ENCODE data around the gene LRRC8E.
"Not testable (repeated sequence)": the region's sequence is repeated elsewhere in the genome, so short reads cannot be mapped to it uniquely, and the experiment has no call there.

Gene LRRC8E

GRCh38 chr19:7879111-7879807 lies 9.1 kb upstream of the LRRC8E start:
- in situ Hi-C loops (cut with HindIII; ENCODE audit: low sequenced_read_pairs): no loop called here

GRCh38 chr19:7879836-7880235 lies 8.5 kb upstream of the LRRC8E start:
- in situ Hi-C loops (cut with HindIII; ENCODE audit: low sequenced_read_pairs): no loop called here

DNA sequence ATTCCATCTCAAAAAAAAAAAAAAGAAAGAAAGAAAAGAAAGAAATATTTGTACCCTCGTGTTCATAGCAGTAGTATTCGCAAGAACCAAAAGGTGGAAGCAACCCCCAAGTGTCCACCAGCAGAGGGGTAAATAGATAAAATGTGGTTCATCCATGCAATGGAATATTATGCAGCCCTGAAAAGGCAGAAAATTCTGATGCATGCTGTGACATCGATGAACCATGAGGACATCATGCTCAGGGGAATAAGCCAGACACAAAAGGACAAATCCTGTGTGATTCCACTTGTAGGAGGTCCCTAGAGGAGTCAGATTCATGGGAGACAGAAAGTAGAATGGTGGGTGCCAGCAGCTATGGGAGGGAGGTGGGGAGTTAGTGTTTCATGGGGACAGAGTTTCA lies 6.4 kb upstream of the LRRC8E start:
- in situ Hi-C loops (cut with HindIII; ENCODE audit: low sequenced_read_pairs): no loop called here

- in situ Hi-C loops (cut with HindIII; ENCODE audit: low sequenced_read_pairs): no loop called here
Observed at GRCh38 chr19:7883105-7883504, 5.2 kb upstream of the LRRC8E start.

GRCh38 chr19:7883796-7884570 lies 4.3 kb upstream of the LRRC8E start:
- in situ Hi-C loops (cut with HindIII; ENCODE audit: low sequenced_read_pairs): no loop called here

DNA sequence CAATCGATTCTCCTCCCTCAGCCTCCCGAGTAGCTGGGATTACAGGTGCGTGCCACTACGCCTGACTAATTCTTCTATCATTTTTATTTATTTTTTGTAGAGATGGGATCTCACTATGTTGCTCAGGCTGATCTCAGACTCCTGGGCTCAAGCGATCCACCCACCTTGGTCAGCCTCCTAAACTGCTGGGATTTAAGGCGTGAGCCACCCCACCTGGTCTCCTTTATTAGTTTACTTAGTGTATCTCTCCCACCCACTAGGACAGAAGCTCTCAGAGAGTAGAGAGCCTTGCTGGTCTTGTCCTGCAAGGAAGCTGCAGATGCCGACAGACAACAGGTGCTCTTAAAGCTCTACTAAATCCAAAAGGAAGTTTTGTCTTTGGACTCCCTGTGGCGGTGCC lies 2.5 kb upstream of the LRRC8E start:
- in situ Hi-C loops (cut with HindIII; ENCODE audit: low sequenced_read_pairs): no loop called here

DNA sequence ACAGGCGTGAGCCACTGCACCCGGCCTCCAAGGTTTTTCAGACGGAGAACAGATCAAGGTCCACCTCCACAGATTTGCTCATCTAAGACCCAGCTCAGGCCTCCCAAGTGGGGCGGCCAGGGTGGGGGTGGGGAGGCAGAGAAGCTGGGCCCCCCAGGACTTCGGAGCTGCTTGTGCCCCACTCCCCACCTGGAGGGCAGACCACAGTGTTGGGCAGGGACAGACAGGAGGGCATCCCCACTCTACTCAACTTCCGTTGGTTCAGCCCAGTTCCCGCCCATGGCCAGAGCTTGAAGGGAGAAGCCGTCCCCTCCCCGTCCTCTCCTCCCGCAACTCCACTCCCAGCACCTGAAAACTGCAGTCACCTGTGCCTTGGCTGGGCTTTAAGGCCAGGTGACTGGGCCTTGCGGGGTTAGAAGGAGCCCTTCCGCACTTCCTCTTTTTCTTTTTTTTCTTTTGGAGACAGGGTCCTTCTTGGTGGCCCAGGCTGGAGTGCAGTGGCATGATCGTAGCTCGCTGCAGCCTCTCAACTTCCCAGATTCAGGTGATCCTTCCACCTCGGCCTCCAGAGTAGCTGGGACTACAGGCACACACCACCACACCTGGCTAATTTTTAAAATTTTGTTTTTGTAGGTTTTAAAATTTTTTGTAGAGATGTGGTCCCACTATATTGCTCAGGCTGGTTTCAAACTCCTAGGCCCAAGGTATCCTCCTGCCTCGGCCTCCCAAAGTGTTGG lies 734 bp upstream of the LRRC8E start:
- in situ Hi-C loops (cut with HindIII; ENCODE audit: low sequenced_read_pairs): no loop called here

- in situ Hi-C loops (cut with HindIII; ENCODE audit: low sequenced_read_pairs): no loop called here
Observed at GRCh38 chr19:7888826-7889217, 512 bp downstream of the LRRC8E start.

GRCh38 chr19:7893362-7894101 lies 5.2 kb downstream of the LRRC8E start:
- in situ Hi-C loops (cut with HindIII; ENCODE audit: low sequenced_read_pairs): not testable (repeated sequence)

GRCh38 chr19:7894612-7895309 lies 6.5 kb downstream of the LRRC8E start:
- in situ Hi-C loops (cut with HindIII; ENCODE audit: low sequenced_read_pairs): no loop called here

DNA sequence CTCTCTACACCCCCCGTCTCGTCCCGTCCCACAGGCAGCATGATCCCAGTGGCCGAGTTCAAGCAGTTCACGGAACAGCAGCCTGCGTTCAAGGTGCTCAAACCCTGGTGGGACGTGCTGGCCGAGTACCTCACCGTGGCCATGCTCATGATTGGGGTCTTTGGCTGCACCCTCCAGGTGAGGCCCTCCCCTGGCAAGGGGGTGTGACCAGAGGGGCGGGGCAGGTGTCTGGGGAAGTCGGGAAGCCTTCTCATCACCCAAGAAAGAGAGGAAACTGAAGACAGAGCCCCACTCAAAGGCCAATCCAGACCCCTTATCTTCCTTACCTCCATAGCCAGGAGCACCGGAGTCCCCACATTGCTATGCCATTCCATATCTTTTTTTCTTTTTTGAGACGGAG lies 7.3 kb downstream of the LRRC8E start:
- in situ Hi-C loops (cut with HindIII; ENCODE audit: low sequenced_read_pairs): no loop called here

- in situ Hi-C loops (cut with HindIII; ENCODE audit: low sequenced_read_pairs): no loop called here
Observed at GRCh38 chr19:7897292-7897691, 9.0 kb downstream of the LRRC8E start.

DNA sequence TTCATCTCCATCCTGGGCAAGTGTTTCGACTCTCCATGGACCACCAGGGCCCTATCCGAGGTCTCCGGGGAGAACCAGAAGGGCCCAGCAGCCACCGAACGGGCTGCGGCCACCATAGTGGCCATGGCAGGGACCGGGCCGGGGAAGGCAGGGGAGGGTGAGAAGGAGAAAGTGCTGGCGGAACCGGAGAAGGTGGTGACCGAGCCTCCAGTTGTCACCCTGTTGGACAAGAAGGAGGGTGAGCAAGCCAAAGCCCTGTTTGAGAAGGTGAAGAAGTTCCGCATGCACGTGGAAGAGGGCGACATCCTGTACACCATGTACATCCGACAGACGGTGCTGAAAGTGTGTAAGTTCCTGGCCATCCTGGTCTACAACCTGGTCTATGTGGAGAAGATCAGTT lies 10.7 kb downstream of the LRRC8E start:
- in situ Hi-C loops (cut with HindIII; ENCODE audit: low sequenced_read_pairs): no loop called here

GRCh38 chr19:7899751-7900378 lies 11.6 kb downstream of the LRRC8E start:
- in situ Hi-C loops (cut with HindIII; ENCODE audit: low sequenced_read_pairs): no loop called here

GRCh38 chr19:7900401-7900870 lies 12.1 kb downstream of the LRRC8E start:
- in situ Hi-C loops (cut with HindIII; ENCODE audit: low sequenced_read_pairs): no loop called here

GRCh38 chr19:7900931-7901330 lies 12.6 kb downstream of the LRRC8E start:
- in situ Hi-C loops (cut with HindIII; ENCODE audit: low sequenced_read_pairs): no loop called here

DNA sequence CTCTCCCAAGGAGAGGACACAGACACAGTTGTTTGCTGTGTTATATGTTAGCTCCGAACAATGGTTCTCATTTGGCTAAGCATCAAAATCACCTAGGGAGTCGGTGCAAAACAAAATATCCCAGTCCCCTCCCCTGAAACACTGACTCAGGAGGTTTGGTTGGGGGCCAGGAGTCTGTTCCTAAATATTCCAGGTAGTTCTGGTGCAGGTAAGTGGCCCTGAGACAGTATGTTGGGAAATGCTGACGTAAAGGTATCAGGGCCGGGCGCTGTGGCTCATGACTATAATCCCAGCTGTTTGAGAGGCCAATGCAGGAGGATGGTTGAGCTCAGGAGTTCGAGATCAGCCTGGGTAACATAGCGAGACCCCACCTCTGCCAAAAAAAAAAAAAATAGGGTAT lies 13.0 kb downstream of the LRRC8E start:
- in situ Hi-C loops (cut with HindIII; ENCODE audit: low sequenced_read_pairs): no loop called here

DNA sequence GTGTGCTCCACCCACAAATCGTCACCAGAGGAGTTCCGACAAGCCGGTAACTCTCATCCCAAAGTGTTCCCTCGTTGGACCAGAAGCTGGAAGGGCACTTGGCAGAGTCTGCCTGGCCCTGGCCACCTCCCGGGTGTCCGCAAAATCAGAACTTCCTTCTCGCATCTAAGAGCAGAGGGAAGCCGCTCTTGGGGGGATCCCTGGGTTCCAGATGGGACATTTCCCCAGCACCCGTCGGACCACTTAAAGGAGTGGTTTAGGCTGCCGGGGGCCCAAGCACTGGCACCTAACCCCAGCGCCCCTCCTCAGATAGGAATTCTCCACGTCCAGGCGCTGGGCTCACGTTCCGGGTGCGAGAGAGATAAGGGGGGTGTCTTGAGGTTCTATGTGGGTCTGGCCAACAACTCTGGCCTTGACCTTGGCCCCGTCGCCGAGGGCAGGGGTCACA lies 14.5 kb downstream of the LRRC8E start:
- in situ Hi-C loops (cut with HindIII; ENCODE audit: low sequenced_read_pairs): no loop called here

DNA sequence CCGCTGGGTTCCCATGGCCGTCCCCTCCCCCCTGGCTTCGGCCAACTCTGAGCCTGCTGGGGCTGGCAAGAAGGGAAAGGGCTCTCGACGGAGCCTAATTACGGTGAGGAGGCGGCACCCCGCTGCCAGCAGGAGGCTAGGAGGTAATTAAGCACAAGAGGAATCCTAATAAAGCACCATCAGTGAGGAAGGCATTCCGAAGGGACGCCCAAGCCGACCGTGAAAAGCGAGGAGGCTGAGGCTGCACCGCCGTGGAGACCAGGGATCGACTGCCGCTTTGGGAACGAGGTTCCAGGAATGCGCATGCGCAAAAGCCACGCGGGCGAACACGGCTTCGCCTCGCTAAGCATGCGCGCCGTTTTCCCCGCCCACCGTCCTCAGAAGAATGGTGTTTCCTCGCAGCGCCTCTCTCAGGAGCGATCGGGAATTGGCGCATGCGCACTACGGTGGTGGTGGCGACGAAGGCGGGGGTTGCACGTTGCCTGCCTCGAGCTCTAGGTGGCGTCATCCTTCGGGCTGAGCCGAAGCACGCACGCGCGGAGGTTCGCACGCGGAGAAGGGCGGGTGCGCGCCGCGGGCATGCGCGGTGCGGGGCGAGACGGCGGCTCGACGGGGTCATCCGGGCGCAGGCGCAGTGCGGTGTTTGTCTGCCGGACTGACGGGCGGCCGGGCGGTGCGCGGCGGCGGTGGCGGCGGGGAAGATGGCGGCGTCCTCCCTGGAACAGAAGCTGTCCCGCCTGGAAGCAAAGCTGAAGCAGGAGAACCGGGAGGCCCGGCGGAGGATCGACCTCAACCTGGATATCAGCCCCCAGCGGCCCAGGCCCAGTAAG lies 15.1 kb downstream of the LRRC8E start, which contains the start of gene MAP2K7:
TSS of gene MAP2K7 (plus strand) at position 634 of the 830 bp plus-strand sequence. CDS start at position 702, 68 bp downstream.
- in situ Hi-C loops (cut with HindIII; ENCODE audit: low sequenced_read_pairs): no loop called here
